Neural crest cell (in vitro differentiated cells): ENCODE data around the gene ROCK2. TPM values are rescaled to one million over a fixed set of nuclear protein-coding genes. Genes with fewer than 3 reads are reported as not detected.

Source experiments
- DNase-seq: peaks from one replicate; pipeline ENCODE4 v3.0.0; 2021; ENCODE audit warnings: low read depth, mixed read lengths, low spot score
- H3K27ac Mint-ChIP-seq: one replicate; pipeline ENCODE4 v1.8.0; 2021; ENCODE audit warnings: mild to moderate bottlenecking, mixed read lengths; ENCODE audit not compliant: unreplicated experiment
- H3K27me3 Mint-ChIP-seq: 2 replicates; pipeline ENCODE4 v1.8.0; 2021; ENCODE audit warnings: low read depth, mild to moderate bottlenecking, mixed read lengths
- H3K36me3 Mint-ChIP-seq: 2 replicates; pipeline ENCODE4 v1.8.0; 2021; ENCODE audit warnings: low read depth, mild to moderate bottlenecking, mixed read lengths
- H3K4me1 Mint-ChIP-seq: 2 replicates; pipeline ENCODE4 v1.8.0; 2021; ENCODE audit warnings: mixed read lengths
- H3K4me3 Mint-ChIP-seq: one replicate; pipeline ENCODE4 v1.8.0; 2021; ENCODE audit warnings: mild to moderate bottlenecking, mixed read lengths
- H3K9me3 Mint-ChIP-seq: 2 replicates; pipeline ENCODE4 v1.8.0; 2021; ENCODE audit warnings: mixed read lengths
- total RNA-seq: library from RNA; stranded (reverse); gene quantifications from 2 replicates; pipeline ENCODE4 v1.2.1, GENCODE V29; 2021
- TF ChIP-seq, protein P1 (sequence below): fragments of 200-600 bp; sonication (generic); conservative IDR thresholded peaks from 2 replicates; pipeline ENCODE4 v1.5.0; 2021; ENCODE audit warnings: antibody characterized with exemption, mild to moderate bottlenecking

Gene ROCK2
- total RNA-seq, 1 donor from 2014 or later, result 47.2 TPM

DNA sequence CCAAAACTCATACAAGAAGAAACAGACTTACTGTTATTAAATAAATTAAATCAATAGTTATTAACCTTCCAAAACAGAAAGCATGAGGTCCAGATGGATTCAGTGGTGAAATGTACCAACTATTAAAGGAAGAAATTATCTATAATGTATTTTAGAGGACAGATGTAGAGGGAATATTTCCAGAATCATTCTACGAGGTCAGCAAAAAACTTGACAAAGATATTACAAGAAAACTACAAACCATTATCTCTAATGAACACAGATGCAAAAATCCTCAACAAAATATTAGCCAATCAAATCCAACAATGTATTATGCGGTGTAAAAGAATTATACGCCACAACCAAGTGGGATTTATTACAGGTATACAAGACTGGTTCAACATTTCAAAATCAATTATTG lies 63.7 kb downstream of the ROCK2 start:
- H3K9me3 Mint-ChIP-seq, result peaks cover 11% of the 10 kb centered on the region
- DNase-seq, result no peak
- no peak overlapping the region for H3K4me3 Mint-ChIP-seq
- H3K27me3 Mint-ChIP-seq, result no peaks in the 10 kb centered on the region
- peaks cover 1% of the 10 kb centered on the region for H3K4me1 Mint-ChIP-seq
- TF ChIP-seq, protein P1, sequence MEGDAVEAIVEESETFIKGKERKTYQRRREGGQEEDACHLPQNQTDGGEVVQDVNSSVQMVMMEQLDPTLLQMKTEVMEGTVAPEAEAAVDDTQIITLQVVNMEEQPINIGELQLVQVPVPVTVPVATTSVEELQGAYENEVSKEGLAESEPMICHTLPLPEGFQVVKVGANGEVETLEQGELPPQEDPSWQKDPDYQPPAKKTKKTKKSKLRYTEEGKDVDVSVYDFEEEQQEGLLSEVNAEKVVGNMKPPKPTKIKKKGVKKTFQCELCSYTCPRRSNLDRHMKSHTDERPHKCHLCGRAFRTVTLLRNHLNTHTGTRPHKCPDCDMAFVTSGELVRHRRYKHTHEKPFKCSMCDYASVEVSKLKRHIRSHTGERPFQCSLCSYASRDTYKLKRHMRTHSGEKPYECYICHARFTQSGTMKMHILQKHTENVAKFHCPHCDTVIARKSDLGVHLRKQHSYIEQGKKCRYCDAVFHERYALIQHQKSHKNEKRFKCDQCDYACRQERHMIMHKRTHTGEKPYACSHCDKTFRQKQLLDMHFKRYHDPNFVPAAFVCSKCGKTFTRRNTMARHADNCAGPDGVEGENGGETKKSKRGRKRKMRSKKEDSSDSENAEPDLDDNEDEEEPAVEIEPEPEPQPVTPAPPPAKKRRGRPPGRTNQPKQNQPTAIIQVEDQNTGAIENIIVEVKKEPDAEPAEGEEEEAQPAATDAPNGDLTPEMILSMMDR, result no peak
- H3K36me3 Mint-ChIP-seq, result peaks cover 48% of the 10 kb centered on the region
- no peak overlapping the region for H3K27ac Mint-ChIP-seq

DNA sequence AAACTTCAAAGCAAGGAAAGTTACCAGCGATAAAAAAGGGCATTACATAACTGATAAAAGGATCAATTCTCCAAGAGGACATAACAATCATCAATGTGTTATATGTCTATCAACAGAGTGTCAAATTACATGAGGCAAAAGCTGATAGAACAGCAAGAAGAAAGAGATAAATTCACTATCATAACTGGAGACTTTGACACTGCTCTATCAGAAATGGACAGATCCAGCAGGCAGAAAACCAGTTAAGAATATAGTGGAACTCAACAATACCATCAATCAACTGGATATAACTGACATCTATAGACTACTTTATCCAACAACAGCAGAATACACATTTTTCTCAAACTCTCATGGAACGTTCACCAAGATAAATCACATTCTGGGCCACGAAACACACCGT lies 65.0 kb downstream of the ROCK2 start:
- no peak overlapping the region for H3K27ac Mint-ChIP-seq
- H3K36me3 Mint-ChIP-seq, result peaks cover 41% of the 10 kb centered on the region
- no peak overlapping the region for H3K4me3 Mint-ChIP-seq
- no peaks in the 10 kb centered on the region for H3K27me3 Mint-ChIP-seq
- TF ChIP-seq, protein P1, result no peak
- no peaks in the 10 kb centered on the region for H3K4me1 Mint-ChIP-seq
- peaks cover 8% of the 10 kb centered on the region for H3K9me3 Mint-ChIP-seq
- DNase-seq, result no peak

DNA sequence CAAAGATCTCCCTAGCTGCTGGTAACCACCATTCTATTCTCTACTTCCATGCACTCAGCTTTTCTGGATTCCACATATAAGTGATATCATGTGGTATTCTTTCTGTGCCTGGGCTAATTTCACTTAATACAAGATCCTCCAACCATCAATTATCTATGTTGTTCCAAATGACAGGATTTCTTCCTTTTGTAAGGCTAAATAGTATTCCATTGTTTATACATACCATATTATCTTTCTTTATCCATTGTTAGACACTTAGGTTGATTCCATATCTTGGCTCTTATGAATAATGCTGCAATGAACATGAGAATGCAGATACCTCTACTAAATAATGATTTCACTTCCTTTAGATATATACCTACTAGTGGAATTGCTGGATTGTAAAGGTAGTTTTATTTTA lies 66.2 kb downstream of the ROCK2 start:
- DNase-seq, result no peak
- peaks cover 31% of the 10 kb centered on the region for H3K36me3 Mint-ChIP-seq
- H3K9me3 Mint-ChIP-seq, result peaks cover 3% of the 10 kb centered on the region
- no peaks in the 10 kb centered on the region for H3K27me3 Mint-ChIP-seq
- no peak overlapping the region for H3K27ac Mint-ChIP-seq
- peaks cover 10% of the 10 kb centered on the region for H3K4me1 Mint-ChIP-seq
- no peak overlapping the region for H3K4me3 Mint-ChIP-seq
- TF ChIP-seq, protein P1, result no peak

DNA sequence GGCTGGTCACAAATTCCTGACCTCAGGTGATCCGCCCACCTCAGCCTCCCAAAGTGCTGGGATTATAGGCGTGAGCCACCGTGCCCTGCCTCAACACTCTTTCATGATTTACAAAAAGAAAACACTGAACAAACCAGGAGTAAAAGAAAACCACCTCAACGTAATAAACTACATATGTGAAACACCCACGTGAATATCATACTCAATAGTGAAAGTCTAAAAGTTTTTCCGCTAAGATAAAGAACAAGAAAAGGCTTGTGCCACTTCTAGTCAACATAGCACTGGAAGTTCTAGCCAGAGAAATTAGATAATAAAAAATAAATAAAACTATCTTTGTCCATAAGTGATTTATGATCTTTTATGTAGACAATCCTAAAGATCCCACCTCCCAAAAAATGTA lies 68.5 kb downstream of the ROCK2 start:
- H3K27me3 Mint-ChIP-seq, result no peaks in the 10 kb centered on the region
- no peak overlapping the region for H3K27ac Mint-ChIP-seq
- no peak for DNase-seq
- no peak overlapping the region for H3K4me3 Mint-ChIP-seq
- peaks cover 3% of the 10 kb centered on the region for H3K9me3 Mint-ChIP-seq
- peaks cover 25% of the 10 kb centered on the region for H3K36me3 Mint-ChIP-seq
- TF ChIP-seq, protein P1, result no peak
- peaks cover 15% of the 10 kb centered on the region for H3K4me1 Mint-ChIP-seq

DNA sequence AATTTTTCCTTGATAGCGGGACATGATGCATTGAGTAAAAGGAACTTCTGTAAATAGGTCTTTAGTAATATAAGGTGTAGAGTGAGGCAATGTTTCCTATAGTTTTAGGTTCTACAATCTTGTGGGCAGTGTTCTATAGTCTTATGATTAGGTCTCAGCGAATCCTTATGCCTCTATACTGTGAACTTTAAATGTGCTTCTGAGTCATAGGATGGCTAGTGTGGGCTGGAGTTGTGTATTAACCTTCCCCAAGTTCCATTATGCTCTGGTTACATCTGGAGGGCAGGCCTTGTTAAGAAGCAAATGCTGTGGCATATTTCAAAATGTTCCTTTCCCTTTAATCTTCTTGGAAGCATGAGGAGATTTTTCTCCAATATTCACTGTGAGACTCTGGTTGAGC lies 73.5 kb downstream of the ROCK2 start:
- Mint-ChIP-seq H3K4me3 (no peak overlapping the region), H3K36me3 (peaks cover 26% of the 10 kb centered on the region), H3K27me3 (no peaks in the 10 kb centered on the region), H3K4me1 (peaks cover 15% of the 10 kb centered on the region), H3K9me3 (no peaks in the 10 kb centered on the region), H3K27ac (no peak overlapping the region)
- no peak for DNase-seq
- TF ChIP-seq, protein P1, result no peak

DNA sequence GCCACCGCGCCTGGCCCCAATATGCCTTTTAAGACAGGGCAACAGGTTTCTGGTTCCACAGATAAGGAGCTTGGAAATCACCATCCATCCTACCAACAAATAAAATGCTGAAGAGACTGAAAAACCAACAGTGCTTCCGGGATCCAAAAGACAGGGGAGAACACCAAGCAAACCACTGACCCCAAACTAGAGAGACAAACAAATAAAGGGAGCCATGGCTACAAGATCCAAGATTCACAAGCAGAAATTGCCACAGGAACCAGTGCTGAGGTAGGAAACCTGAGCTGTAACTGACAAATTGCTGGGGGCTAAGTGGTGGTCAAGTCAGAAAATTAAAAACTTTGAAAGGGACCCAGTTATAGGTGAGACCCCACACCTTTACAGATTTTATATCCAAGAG lies 76.5 kb downstream of the ROCK2 start:
- Mint-ChIP-seq H3K4me1 (peaks cover 2% of the 10 kb centered on the region), H3K36me3 (peaks cover 26% of the 10 kb centered on the region), H3K27me3 (no peaks in the 10 kb centered on the region), H3K4me3 (no peak overlapping the region), H3K9me3 (no peaks in the 10 kb centered on the region), H3K27ac (no peak overlapping the region)
- TF ChIP-seq, protein P1, result no peak
- DNase-seq, result no peak
